Subcutaneous adipose tissue (tissue), 4 donors: ENCODE data around the gene SPAG8. TPM values are rescaled to one million over a fixed set of nuclear protein-coding genes. Genes with fewer than 3 reads are reported as not detected.

Source experiments
- total RNA-seq, 4 donors: library from RNA; depleted of rRNA; stranded (reverse); fragments of >200 nt; gene quantifications; one replicate each; pipeline ENCODE4 v1.1.0, GENCODE V29; 2016
- TF ChIP-seq, protein P1 (sequence below): fragments of 450-650 bp; IDR thresholded peaks from one replicate; pipeline ENCODE4 v1.5.1; 2016; ENCODE audit warnings: low read depth, mild to moderate bottlenecking, control low read depth, antibody characterized with exemption, moderate library complexity

SPAG8 gene
- total RNA-seq, 4 donors from 2014 or later = 0.33 to 1.8 (median 1.0) TPM

- TF ChIP-seq, protein P1, sequence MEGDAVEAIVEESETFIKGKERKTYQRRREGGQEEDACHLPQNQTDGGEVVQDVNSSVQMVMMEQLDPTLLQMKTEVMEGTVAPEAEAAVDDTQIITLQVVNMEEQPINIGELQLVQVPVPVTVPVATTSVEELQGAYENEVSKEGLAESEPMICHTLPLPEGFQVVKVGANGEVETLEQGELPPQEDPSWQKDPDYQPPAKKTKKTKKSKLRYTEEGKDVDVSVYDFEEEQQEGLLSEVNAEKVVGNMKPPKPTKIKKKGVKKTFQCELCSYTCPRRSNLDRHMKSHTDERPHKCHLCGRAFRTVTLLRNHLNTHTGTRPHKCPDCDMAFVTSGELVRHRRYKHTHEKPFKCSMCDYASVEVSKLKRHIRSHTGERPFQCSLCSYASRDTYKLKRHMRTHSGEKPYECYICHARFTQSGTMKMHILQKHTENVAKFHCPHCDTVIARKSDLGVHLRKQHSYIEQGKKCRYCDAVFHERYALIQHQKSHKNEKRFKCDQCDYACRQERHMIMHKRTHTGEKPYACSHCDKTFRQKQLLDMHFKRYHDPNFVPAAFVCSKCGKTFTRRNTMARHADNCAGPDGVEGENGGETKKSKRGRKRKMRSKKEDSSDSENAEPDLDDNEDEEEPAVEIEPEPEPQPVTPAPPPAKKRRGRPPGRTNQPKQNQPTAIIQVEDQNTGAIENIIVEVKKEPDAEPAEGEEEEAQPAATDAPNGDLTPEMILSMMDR = no peak
Measured at GRCh38 chr9:35835766-35836165, 23.7 kb upstream of the SPAG8 start.

GRCh38 chr9:35835216-35835632, 23.2 kb upstream of the SPAG8 start:
- TF ChIP-seq, protein P1 = no peak

DNA sequence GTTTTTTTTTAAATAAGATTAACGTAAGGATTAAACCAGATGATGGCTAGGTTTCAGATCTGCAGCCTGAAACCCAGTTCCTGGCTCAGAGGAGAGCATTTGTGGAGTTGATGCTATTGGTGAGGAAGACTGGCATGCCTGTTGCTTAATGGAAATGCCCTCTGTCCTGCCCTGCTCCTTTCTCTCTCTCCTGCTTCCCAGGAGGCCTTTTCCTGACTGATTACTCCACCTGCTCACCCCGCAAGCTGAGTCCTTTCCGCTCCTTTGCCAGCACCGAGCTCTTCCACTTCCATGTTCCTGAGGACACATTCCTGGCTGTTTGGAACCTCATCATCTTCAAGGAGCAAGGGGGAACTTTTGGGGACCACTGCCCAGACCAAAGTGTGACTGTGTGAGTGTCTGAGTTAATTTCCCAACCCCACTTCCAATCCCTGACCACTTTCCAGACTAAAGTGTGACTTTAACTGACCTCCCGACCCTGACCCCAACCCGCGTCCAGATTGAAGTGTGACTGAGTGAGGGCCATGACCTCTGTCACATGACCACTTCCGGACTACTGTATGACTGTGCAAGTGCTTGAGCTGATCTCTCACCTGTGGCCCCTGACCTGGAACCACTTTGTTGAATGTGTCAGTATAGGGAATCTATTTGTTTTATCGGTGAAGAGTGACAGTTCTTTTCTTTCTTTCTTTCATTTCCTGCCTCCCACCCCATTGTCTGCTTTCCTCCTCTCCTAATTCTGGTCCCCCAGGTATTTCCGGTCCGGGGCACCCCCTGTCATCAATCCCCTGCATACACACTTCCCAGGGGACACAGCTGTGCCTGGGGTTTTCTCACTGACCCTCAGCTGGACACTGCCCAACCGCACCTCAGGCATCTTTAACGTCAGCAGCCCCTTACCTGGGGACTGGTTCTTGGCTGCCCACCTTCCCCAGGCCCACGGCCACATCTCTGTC, 22.5 kb upstream of the SPAG8 start:
- TF ChIP-seq, protein P1 = no peak

DNA sequence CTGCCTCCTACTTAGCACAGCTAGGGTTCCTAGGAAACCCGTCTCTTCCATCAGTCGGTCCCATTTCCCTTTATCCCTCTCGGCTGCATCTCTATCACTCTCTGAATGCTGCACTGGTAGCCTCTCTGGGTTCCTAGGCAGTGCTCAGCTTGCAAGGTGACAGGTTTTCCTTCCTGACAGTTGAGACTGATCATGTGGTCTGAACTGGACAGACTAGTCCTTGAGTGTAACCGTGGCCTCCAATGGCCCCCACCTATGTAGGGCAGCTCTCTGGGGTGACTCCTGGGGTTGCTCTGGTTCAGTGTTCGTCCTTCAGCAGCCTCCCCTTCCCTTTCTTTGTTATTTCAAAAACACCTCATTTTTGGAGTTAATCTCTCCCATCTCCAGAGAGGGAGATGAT, 20.8 kb upstream of the SPAG8 start:
- TF ChIP-seq, protein P1 = no peak

DNA sequence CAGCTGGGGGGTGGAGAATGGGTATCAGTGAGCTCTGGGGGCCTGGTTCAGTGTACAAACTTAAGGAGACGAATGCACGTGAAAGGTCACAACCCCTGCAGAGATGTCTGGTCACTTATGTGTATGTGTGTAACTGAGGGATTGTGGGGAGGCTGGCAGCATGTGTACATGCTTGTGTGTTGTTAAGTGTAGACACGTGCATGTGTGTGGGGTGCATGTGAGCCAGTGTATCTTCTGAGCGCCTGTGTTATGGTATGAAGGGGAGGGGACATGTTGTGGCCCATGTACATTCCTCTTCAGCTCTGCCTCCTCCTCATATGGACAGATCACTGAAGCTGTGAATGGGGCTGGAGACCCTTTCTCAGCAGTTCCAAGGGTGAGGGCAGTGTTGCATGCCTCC, 19.0 kb upstream of the SPAG8 start:
- TF ChIP-seq, protein P1 = no peak

GRCh38 chr9:35829764-35830096, 17.7 kb upstream of the SPAG8 start:
- TF ChIP-seq, protein P1 = no peak

- TF ChIP-seq, protein P1 = no peak
Measured at GRCh38 chr9:35829084-35829763, 17.2 kb upstream of the SPAG8 start, which contains the start of gene TMEM8B. TMEM8B (plus strand) TSS chr9:35829228; CDS start chr9:35829448, 220 bp downstream.
